Cardiac ventricle fibroblast (primary cell): ENCODE measurements around the gene UQCC2. TPM values are rescaled to one million over a fixed set of nuclear protein-coding genes. Genes with fewer than 3 reads are reported as not detected.

ENCODE experiments used
- total RNA-seq: library from RNA; depleted of rRNA; stranded (reverse); fragments of >200 nt; gene quantifications from 2 replicates; pipeline ENCODE4 v1.2.3, GENCODE V29; 2015

The UQCC2 gene
- 11.6 and 45.1 TPM in 2 replicates for total RNA-seq

DNA sequence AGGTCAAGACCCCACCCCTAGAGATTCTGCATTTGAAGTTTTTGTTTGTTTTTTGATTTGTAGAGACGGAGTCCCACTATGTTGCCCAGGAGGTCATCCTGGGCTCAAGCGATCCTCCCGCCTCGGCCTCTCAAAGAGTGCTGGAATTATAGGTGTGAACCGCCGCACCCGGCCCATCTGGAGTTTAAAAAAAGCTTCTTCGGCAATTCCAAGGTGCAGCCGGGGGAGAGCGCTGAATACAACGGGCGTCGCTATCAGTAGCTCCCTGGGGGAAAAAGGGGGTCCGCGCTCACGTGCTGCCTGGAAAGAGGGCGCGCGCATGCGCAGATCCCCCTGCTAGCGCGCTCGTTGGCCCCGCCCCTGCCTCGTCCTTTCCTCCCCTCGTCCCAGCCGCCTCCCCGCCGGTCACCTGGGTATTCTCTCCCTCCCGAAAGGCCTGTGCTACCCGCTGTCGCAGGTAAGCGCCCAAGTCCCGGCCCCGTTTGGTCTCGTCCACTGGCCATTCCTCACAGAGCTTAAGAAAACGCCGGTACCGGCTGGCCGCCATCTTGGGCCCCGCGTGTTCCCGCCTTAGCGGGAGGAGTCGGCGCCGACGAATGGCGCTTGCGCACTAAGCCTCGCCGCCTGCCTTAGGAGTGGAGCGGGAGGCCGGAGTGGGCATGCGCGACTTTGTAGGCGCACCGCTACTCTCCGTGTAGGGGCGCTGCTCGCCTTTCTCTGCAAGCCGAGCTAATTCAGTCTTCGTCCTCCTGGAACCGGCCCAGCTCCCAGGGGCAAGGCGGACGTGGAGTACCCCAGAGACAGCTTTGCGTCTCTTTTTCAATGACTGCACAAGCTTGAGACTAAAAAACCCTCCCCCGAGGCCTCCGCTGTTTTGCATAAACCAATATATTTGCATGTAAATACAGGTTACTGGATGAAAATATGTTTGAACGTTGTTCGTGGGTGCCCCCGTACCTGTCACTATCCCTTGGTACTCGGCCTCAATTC is at the start of gene UQCC2:
Gene UQCC2, minus strand, starts transcription at position 561 of the 990 bp plus-strand sequence. Its CDS starts 14 bp downstream, at position 547.

GRCh38 chr6:33746651-33747100 is 35.2 kb upstream of the UQCC2 start, which contains the start of gene IP6K3:
Gene IP6K3, minus strand, starts transcription at chr6:33746905. Its CDS starts 11,429 bp downstream, at chr6:33735476.

Other genes starting within 250 kb of the UQCC2 start
- gene BAK1, start 131.4 kb downstream of the UQCC2 start, total RNA-seq: 6.8 and 8.4 TPM in 2 replicates
- gene ITPR3, start 90.4 kb downstream of the UQCC2 start, total RNA-seq: 12.8 and 15.7 TPM in 2 replicates
- gene IP6K3, start 35.2 kb upstream of the UQCC2 start, total RNA-seq: not detected in 2 replicates
- gene LEMD2, start 77.4 kb upstream of the UQCC2 start, total RNA-seq: 25.6 and 26.0 TPM in 2 replicates
- gene MLN, start 92.3 kb upstream of the UQCC2 start, total RNA-seq: not detected in 2 replicates